GM12891 (cell line): ENCODE results near the gene MKLN1.

Experiments used
- PAX5 ChIP-seq: IDR thresholded peaks from 2 replicates; pipeline ENCODE4 v1.6.1; 2011; ENCODE audit warnings: low read length, moderate library complexity, mild to moderate bottlenecking; ENCODE audit not compliant: insufficient read depth, severe bottlenecking
- POLR2A ChIP-seq: IDR thresholded peaks from 2 replicates; pipeline ENCODE4 v1.6.1; 2011; ENCODE audit warnings: low read depth, low read length, control low read depth
- POLR2AphosphoS5 ChIP-seq: IDR thresholded peaks from 2 replicates; pipeline ENCODE4 v1.6.1; 2011; ENCODE audit warnings: low read depth, low read length, control low read depth
- POU2F2 ChIP-seq: IDR thresholded peaks from 2 replicates; pipeline ENCODE4 v1.6.1; 2011; ENCODE audit warnings: low read depth, mild to moderate bottlenecking, control low read depth, low read length, moderate library complexity
- SPI1 ChIP-seq: IDR thresholded peaks from 2 replicates; pipeline ENCODE4 v1.6.1; 2011; ENCODE audit warnings: low read depth, low read length, control low read depth
- TAF1 ChIP-seq: IDR thresholded peaks from 2 replicates; pipeline ENCODE4 v1.6.1; 2011; ENCODE audit warnings: low read depth, low read length, control low read depth

- TF ChIP-seq POLR2A (no peak), TAF1 (no peak), PAX5 (no peak), POLR2AphosphoS5 (no peak), SPI1 (no peak), POU2F2 (no peak)
These were observed 121.8 kb downstream of the MKLN1 start for GRCh38 chr7:131449373-131449902.
